ENCODE results near the gene ZFYVE16.
"Not testable (repeated sequence)": the region's sequence is repeated elsewhere in the genome, so short reads cannot be mapped to it uniquely, and the experiment has no call there.

Gene ZFYVE16

GRCh38 chr5:80491296-80491695, 83.4 kb downstream of the ZFYVE16 start:
- no peak for ATAC-seq

- ATAC-seq, result no peak
Observed at GRCh38 chr5:80492741-80493140, 84.9 kb downstream of the ZFYVE16 start.

GRCh38 chr5:80493443-80493842, 85.6 kb downstream of the ZFYVE16 start:
- not testable (repeated sequence) for ATAC-seq

DNA sequence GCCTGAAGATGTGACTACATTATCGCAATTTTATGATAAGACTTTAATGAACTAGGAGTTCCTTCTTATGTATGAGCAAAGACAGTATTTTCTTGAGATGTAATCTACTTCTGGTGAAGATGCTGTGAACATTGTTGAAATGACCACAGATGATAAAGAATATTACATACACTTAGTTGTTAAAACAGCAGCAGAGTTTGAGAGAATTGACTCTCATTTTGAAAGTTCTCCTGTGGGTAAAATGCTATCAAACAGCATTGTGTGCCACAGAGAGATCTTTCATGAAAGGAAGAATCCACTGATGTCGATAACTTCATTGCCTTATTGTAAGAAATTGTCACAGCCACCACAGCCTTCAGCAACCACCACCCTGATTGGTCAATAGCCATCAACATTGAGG, 88.0 kb downstream of the ZFYVE16 start:
- ATAC-seq, result no peak

DNA sequence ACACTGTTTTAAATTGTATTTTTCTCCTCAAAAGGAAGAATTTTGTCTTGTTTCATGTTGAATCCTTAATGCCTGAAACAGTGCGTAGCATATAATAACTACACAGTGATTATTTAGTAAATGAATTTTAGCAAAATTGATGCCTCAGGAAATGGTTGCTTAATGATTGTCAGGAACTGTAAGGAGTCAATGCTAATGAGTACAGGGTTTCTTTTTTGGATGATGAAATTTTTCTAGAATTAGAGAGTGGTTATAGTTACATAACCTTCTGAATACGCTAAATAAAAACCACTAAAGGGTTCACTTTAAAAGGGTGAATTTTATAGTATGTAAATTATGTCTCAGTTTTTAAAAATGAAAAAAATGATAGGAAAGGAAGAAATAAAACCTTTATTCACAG, 94.9 kb downstream of the ZFYVE16 start:
- no peak for ATAC-seq

GRCh38 chr5:80503641-80504040, 95.8 kb downstream of the ZFYVE16 start:
- ATAC-seq, result no peak

- no peak for ATAC-seq
Observed at GRCh38 chr5:80504833-80505232, 97.0 kb downstream of the ZFYVE16 start.

DNA sequence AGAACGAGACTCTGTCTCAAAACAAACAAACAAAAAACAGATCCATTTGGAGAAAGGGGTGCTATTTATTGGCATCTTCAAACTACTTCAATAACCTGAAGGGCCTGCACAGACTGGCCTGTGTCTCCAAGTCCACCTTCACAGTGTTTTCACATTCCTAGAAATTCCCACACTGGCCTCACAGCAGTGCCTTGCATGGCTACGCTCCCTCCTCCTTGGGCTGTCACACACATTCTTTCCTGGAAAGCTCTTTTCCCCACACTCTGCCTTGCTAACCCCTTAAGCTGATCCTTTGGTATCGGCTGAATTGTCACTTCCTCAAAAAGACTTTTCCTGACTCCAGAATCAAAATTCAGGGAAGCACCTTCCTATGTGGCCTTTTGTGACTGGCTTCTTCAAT, 99.8 kb downstream of the ZFYVE16 start:
- no peak for ATAC-seq

GRCh38 chr5:80508844-80509243, 101.0 kb downstream of the ZFYVE16 start:
- ATAC-seq, result no peak

DNA sequence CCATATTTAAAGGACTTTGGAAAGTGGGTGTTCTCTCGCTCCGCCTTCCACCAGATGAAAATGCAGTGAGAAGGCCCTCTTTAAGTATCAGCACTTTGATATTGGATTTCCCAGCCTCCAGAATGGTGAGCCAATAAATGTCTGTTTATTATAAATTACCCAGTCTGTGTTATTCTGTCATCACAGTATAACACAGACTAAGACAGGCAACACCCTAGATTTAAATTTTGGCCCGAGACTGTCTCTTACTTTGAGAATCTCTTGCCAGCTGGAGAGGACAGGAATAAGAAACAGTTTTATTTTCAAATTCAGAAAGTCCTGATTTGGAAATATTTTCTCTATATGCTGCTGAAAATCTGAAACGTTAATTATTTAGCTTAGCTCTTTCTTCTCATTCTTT, 101.5 kb downstream of the ZFYVE16 start:
- ATAC-seq, result no peak

DNA sequence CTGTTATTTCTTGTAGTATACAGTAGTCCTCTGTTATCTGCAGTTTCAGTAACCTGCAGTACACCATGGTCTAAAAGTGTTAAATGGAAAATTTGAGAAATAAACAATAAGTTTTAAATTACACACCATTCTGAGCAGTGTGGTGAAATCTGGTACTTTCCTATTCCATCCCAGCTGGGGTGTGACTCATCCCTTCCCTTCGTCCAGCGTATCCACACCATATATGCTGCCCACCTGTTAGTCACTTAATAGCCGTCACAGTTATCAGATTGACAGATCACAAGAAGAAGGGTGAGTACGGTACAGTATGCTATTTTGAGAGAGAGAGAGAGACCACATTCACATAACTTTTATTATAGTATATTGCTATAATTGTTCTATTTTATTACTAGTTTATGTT, 109.0 kb downstream of the ZFYVE16 start:
- ATAC-seq, result peak; percentile 82 to 86

Data from activated CD4-positive, CD25-positive, alpha-beta regulatory T cell treated with anti-CD3 and anti-CD28 coated beads, Interleukin-2, amount 50 U/mL, for 24 hours (primary cell).